HG03060 (cell line): ENCODE results near the gene C11orf54.

Source experiments
- ATAC-seq: cut with Tn5 transposase; IDR thresholded peaks from one replicate; pipeline ENCODE4 v1.9.1; 2021; ENCODE audit warnings: low read depth, moderate number of reproducible peaks; ENCODE audit not compliant: unreplicated experiment

Gene C11orf54

GRCh38 chr11:93741094-93741881 is at the start of gene C11orf54, which contains the start of gene TAF1D:
C11orf54 (plus strand) TSS chr11:93741672; CDS start chr11:93747394, 5,722 bp downstream.
TAF1D (minus strand) TSS chr11:93741495; CDS start chr11:93739304, 2,191 bp downstream.
- ATAC-seq, result peak; percentile 69

- ATAC-seq, result no peak
These were observed 47.4 kb upstream of the C11orf54 start for GRCh38 chr11:93694109-93694508.

- no peak for ATAC-seq
These were observed 46.9 kb upstream of the C11orf54 start for GRCh38 chr11:93694557-93694956.

GRCh38 chr11:93697611-93698010 is 43.9 kb upstream of the C11orf54 start:
- ATAC-seq, result no peak

GRCh38 chr11:93700830-93701229 is 40.6 kb upstream of the C11orf54 start:
- no peak for ATAC-seq

- ATAC-seq, result no peak
These were observed 37.2 kb upstream of the C11orf54 start for GRCh38 chr11:93704237-93704636.

- ATAC-seq, result no peak
These were observed 31.2 kb upstream of the C11orf54 start for GRCh38 chr11:93710239-93710638.

- no peak for ATAC-seq
These were observed 28.8 kb upstream of the C11orf54 start for GRCh38 chr11:93712678-93713077.

GRCh38 chr11:93715797-93716396 is 25.6 kb upstream of the C11orf54 start:
- no peak for ATAC-seq

- ATAC-seq, result no peak
These were observed 24.0 kb upstream of the C11orf54 start for GRCh38 chr11:93717501-93717900.

GRCh38 chr11:93718057-93718563 is 23.4 kb upstream of the C11orf54 start:
- peak; percentile 86 for ATAC-seq

- ATAC-seq, result no peak
These were observed 22.2 kb upstream of the C11orf54 start for GRCh38 chr11:93719310-93719709.

GRCh38 chr11:93720522-93720921 is 20.9 kb upstream of the C11orf54 start:
- ATAC-seq, result no peak

- no peak for ATAC-seq
These were observed 17.4 kb upstream of the C11orf54 start for GRCh38 chr11:93724089-93724488.

- ATAC-seq, result no peak
These were observed 13.3 kb upstream of the C11orf54 start for GRCh38 chr11:93727985-93728791.

GRCh38 chr11:93728792-93729128 is 12.7 kb upstream of the C11orf54 start:
- no peak for ATAC-seq

GRCh38 chr11:93729129-93729616 is 12.3 kb upstream of the C11orf54 start:
- ATAC-seq, result no peak

- no peak for ATAC-seq
These were observed 11.1 kb upstream of the C11orf54 start for GRCh38 chr11:93730108-93731107.

GRCh38 chr11:93732237-93732892 is 9.1 kb upstream of the C11orf54 start:
- no peak for ATAC-seq
